ENCODE results near the gene HAL.
A peak's percentile ranks its signal among the peaks of the same experiment; 100 is the strongest.

DNA sequence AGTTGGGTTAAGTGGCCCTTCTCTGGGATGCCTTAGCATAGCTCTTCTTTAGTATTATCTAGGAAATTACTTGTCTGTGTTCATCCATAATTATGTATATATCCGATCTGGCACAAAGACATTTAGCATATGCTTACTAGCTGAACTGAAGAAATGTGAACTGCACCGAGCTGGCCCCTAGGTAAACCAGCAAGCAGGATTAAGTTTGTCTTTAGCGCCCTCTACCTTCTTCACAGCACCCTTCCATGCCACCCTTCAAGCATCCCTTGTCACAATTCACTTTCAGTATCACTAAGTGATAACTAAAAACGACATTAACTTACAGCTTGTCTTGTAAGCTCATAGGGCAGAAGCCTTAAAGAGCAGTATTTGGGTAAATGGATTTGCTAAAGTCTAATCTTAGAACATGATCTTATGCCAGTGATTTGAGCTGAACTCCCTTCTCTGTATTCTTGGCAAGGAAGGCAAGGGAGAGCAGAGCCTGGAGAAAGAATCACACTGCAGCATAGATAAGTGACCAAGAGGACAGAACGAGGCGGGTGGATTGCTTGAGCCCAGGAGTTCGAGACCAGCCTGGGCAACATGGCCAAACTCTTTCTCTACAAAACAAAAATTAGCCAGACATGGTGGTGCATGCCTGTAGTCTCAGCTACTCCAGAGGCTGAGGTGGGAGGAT is 2.6 kb upstream of the HAL start:
- TF ChIP-seq, protein P1, sequence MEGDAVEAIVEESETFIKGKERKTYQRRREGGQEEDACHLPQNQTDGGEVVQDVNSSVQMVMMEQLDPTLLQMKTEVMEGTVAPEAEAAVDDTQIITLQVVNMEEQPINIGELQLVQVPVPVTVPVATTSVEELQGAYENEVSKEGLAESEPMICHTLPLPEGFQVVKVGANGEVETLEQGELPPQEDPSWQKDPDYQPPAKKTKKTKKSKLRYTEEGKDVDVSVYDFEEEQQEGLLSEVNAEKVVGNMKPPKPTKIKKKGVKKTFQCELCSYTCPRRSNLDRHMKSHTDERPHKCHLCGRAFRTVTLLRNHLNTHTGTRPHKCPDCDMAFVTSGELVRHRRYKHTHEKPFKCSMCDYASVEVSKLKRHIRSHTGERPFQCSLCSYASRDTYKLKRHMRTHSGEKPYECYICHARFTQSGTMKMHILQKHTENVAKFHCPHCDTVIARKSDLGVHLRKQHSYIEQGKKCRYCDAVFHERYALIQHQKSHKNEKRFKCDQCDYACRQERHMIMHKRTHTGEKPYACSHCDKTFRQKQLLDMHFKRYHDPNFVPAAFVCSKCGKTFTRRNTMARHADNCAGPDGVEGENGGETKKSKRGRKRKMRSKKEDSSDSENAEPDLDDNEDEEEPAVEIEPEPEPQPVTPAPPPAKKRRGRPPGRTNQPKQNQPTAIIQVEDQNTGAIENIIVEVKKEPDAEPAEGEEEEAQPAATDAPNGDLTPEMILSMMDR (IDR thresholded peaks at IDR 0.05), result peak; percentile 90
- no peak for TF ChIP-seq ZFX (IDR thresholded peaks at IDR 0.05; ENCODE audit: borderline replicate concordance)
